Esophagus squamous epithelium (tissue), 5 donors: Measurements from ENCODE around the gene CCNB2. TPM values are rescaled to one million over a fixed set of nuclear protein-coding genes. Genes with fewer than 3 reads are reported as not detected.
"Not testable (repeated sequence)": the region's sequence is repeated elsewhere in the genome, so short reads cannot be mapped to it uniquely, and the experiment has no call there.

Experiments
- DNase-seq: peaks from one replicate; lab custom pipeline; 2025; lab: John Stamatoyannopoulos, UW
- H3K27ac ChIP-seq, 4 donors: fragments of 200-600 bp; sonication (generic); one replicate each; pipeline ENCODE4 v1.5.1; 2016 to 2019; ENCODE audit warnings: mild to moderate bottlenecking in 1 of 4
- H3K27me3 ChIP-seq, 4 donors: fragments of 200-600 bp; sonication (generic); 1 replicate in 3 of 4; 2 replicates in 1 of 4; pipeline versions ENCODE4 v1.5.1 to v1.6.0; 2017 to 2021; ENCODE audit warnings: antibody characterized with exemption in 1 of 4
- H3K36me3 ChIP-seq, 3 donors: fragments of 200-600 bp; sonication (generic); one replicate each; pipeline ENCODE4 v1.5.1; 2016 to 2019
- H3K4me1 ChIP-seq, 3 donors: fragments of 200-600 bp; sonication (generic); one replicate each; pipeline ENCODE4 v1.5.1; 2017 to 2019
- H3K4me3 ChIP-seq, 4 donors: fragments of 200-600 bp; sonication (generic); 1 replicate in 3 of 4; 2 replicates in 1 of 4; pipeline ENCODE4 v1.5.1; 2016 to 2019; ENCODE audit warnings: mild to moderate bottlenecking in 2 of 4, moderate library complexity in 1 of 4
- H3K9me3 ChIP-seq, 3 donors: fragments of 200-600 bp; sonication (generic); one replicate each; pipeline ENCODE4 v1.5.1; 2016 to 2019
- CTCF ChIP-seq, 6 experiments: fragments of 450-650 bp in 4 of 6; fragments of 200-600 bp in 2 of 6; sonication (generic) in 2 of 6; IDR thresholded peaks; one replicate each; pipeline ENCODE4 v1.5.1; 2016 to 2019; ENCODE audit warnings: antibody characterized with exemption in 6 of 6, mild to moderate bottlenecking in 4 of 6, moderate library complexity in 4 of 6
- POLR2A ChIP-seq, 4 donors: fragments of 450-650 bp; IDR thresholded peaks; one replicate each; pipeline ENCODE4 v1.6.1; 2017; ENCODE audit warnings: antibody characterized with exemption in 4 of 4, mild to moderate bottlenecking in 4 of 4, moderate library complexity in 3 of 4
- WGBS, 2 donors: methylation state at CpG; one replicate each; pipeline ENCODE4 v1.1.5; 2018; 5-methylcytosine and 5-hydroxymethylcytosine counted together
- intact Hi-C: fragments of 100-400 bp; cut with DNase I; formaldehyde crosslinking; loops from one replicate; pipeline ENCODE4 v1.15.0; 2022
- total RNA-seq, 4 donors: library from RNA; depleted of rRNA; stranded (reverse); fragments of >200 nt; gene quantifications; one replicate each; pipeline ENCODE4 v1.1.0, GENCODE V29; 2016
- donor health status: DM: yes; HTN: yes; CAD: no.

CCNB2 gene
- total RNA-seq, 4 donors from 2014 or later: 12.2 to 38.9 (median 23.0) TPM

DNA sequence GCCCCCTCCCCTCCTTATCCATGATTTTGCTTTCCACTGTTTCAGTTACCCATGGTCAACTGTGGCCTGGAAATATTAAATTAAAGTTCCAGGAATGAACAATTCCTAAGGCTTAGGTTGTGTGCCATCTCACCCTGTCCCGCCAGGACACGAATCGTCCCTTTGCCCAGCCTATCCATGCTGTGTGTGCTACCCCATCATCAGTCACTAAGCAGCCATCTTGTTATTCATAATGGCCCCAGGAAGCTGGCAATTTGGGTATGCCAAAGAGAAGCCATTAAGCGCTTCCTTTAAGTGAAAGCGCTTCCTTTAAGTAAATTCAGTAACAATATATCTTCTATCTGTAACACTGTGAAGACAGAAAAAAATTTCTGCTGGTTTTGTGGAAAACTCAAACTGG lies 52.5 kb downstream of the CCNB2 start:
- no peak for TF ChIP-seq POLR2A (IDR thresholded peaks at IDR 0.05)
- TF ChIP-seq CTCF (IDR thresholded peaks at IDR 0.05): no peak
- Histone ChIP-seq H3K27ac (peak overlapping the region in 2 of 4 donors; percentile 73 to 85), H3K9me3 (no peaks in the 10 kb centered on the region), H3K4me1 (peaks cover 0 to 26% (median 12%) of the 10 kb centered on the region in 3 donors), H3K36me3 (peaks cover 0 to 100% (median 19%) of the 10 kb centered on the region in 3 donors), H3K4me3 (no peak overlapping the region), H3K27me3 (no peaks in the 10 kb centered on the region)
- WGBS, 2 donors: 90 to 96% methylated on average over 5 of the region's 5 CpGs
- intact Hi-C loops: no loop called here
- DNase-seq: no peak

DNA sequence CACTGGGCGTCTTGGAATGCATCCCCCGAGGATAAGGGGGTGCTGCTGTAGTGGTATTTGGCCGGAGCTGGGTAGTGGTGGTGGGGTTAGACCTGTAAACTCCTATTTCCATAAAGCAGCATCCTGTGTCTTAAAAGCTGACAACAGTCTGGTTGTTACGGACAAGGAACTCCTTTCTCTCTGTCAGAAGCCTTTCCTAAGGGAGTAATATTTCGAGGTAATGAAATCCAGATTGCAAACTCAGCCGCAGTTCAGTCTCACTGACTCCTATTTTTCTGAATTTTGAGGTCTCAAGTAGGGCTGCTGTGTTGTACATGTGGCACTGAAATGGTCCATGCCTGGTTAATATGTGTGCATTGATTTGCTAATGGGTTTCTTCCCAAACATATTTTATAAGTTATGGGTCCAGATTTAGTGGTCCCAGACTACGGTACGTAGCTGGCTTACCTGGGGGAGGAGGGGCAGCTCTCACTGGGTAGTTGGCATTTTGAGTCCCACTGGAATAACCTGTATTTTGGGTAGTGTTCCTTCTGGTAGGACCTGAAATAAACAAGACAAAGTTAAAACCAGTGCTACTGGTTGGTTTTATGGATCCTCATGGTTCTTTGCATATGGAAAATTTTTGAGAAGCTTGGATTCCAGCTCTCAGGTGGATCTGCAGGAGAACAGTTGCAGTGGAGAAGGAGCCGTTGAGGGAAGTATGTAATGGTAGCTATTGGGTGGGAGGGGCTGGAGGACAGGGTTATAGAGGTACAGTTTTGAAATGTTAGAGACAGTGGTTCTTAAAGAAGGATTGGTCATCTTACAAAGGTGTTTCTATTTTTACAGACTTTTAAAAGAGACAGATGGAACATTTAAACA lies 53.1 kb downstream of the CCNB2 start:
- peaks cover 0 to 26% (median 12%) of the 10 kb centered on the region in 3 donors for H3K4me1 ChIP-seq
- intact Hi-C loops: no loop called here
- H3K4me3 ChIP-seq: no peak overlapping the region
- peaks cover 0 to 100% (median 18%) of the 10 kb centered on the region in 3 donors for H3K36me3 ChIP-seq
- H3K9me3 ChIP-seq: no peaks in the 10 kb centered on the region
- no peaks in the 10 kb centered on the region for H3K27me3 ChIP-seq
- no peak for DNase-seq
- peak overlapping the region; percentile 24 to 85 (median 49) for H3K27ac ChIP-seq
- no peak for TF ChIP-seq POLR2A (IDR thresholded peaks at IDR 0.05)
- TF ChIP-seq CTCF (IDR thresholded peaks at IDR 0.05): no peak
- WGBS, 2 donors: 73 to 76% methylated on average over 9 of the region's 9 CpGs

- intact Hi-C loops: no loop called here
- TF ChIP-seq CTCF (IDR thresholded peaks at IDR 0.05) (no peak), POLR2A (IDR thresholded peaks at IDR 0.05) (no peak)
- no peak overlapping the region for H3K4me3 ChIP-seq
- H3K27ac ChIP-seq: peak overlapping the region in 3 of 4 donors; percentile 25 to 85 (median 73)
- H3K9me3 ChIP-seq: no peaks in the 10 kb centered on the region
- no peaks in the 10 kb centered on the region for H3K27me3 ChIP-seq
- H3K36me3 ChIP-seq: peaks cover 0 to 95% (median 12%) of the 10 kb centered on the region in 3 donors
- DNase-seq: no peak
- WGBS, 2 donors: 51% methylated on average over 7 of the region's 7 CpGs
- peaks cover 0 to 26% (median 12%) of the 10 kb centered on the region in 3 donors for H3K4me1 ChIP-seq
Observed at GRCh38 chr15:59158701-59159034, 53.7 kb downstream of the CCNB2 start.

GRCh38 chr15:59159210-59159609 lies 54.3 kb downstream of the CCNB2 start:
- Histone ChIP-seq H3K27me3 (no peaks in the 10 kb centered on the region), H3K36me3 (peaks cover 0 to 89% (median 12%) of the 10 kb centered on the region in 3 donors), H3K4me1 (peaks cover 0 to 27% (median 12%) of the 10 kb centered on the region in 3 donors), H3K9me3 (no peaks in the 10 kb centered on the region), H3K27ac (peak overlapping the region in 3 of 4 donors; percentile 52 to 85 (median 73)), H3K4me3 (no peak overlapping the region)
- WGBS, 2 donors: 79 to 85% methylated on average over 9 of the region's 9 CpGs
- no peak for TF ChIP-seq POLR2A (IDR thresholded peaks at IDR 0.05)
- no peak for TF ChIP-seq CTCF (IDR thresholded peaks at IDR 0.05)
- no peak for DNase-seq
- intact Hi-C loops: no loop called here

- Histone ChIP-seq H3K9me3 (no peaks in the 10 kb centered on the region), H3K4me3 (no peak overlapping the region), H3K4me1 (peaks cover 8 to 46% (median 17%) of the 10 kb centered on the region in 3 donors), H3K36me3 (peaks cover 0 to 71% (median 12%) of the 10 kb centered on the region in 3 donors), H3K27ac (no peak overlapping the region), H3K27me3 (no peaks in the 10 kb centered on the region)
- DNase-seq: no peak
- WGBS, 2 donors: 85 to 92% methylated on average over 19 to 20 of the region's 23 CpGs
- intact Hi-C loops: no loop called here
- TF ChIP-seq POLR2A (IDR thresholded peaks at IDR 0.05): no peak
- peak in 4 of 6 experiments; percentile 17 to 59 (median 31) for TF ChIP-seq CTCF (IDR thresholded peaks at IDR 0.05)
Observed at GRCh38 chr15:59160880-59161593, 56.1 kb downstream of the CCNB2 start.

GRCh38 chr15:59162080-59162479 lies 57.1 kb downstream of the CCNB2 start:
- intact Hi-C loops, H3K4me3 ChIP-seq, H3K27me3 ChIP-seq, H3K27ac ChIP-seq, DNase-seq, H3K9me3 ChIP-seq: not testable (repeated sequence)
- Histone ChIP-seq H3K4me1 (peaks cover 8 to 56% (median 17%) of the 10 kb centered on the region in 3 donors), H3K36me3 (peaks cover 0 to 61% (median 12%) of the 10 kb centered on the region in 3 donors)
- 92 to 96% methylated on average over 8 of the region's 8 CpGs for WGBS, 2 donors
